ENCODE measurements around the gene WIPF3.
"Not testable (repeated sequence)": the region's sequence is repeated elsewhere in the genome, so short reads cannot be mapped to it uniquely, and the experiment has no call there.

WIPF3 gene

DNA sequence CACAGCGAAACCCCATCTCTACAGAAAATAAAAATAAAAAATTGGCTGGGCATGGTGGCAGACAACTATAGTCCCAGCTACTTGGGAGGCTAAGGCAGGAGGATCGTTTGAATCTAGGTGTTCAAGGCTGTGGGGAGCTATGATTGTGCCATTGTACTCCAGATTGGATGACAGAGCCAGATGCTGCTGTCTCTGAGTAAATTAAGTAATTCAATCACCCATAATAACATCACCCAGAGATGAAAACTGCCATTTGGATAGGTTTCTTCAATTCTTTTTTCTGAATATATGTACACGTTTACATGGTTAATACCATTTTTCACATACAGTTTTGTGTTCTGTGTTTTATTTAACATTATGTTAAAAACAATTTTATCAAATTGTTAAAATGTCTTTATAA is 79.3 kb downstream of the WIPF3 start:
- H3K9me3 ChIP-seq (ENCODE audit: control insufficient read depth, insufficient read depth, low read length), result no peaks in the 10 kb centered on the region
- H3K4me1 ChIP-seq (ENCODE audit: insufficient read depth, low read length), result peaks cover 18% of the 10 kb centered on the region
- no peak overlapping the region for H3K9ac ChIP-seq (ENCODE audit: low read depth, low read length)
- no peaks in the 10 kb centered on the region for H3K36me3 ChIP-seq (ENCODE audit: insufficient read depth, low read length)

DNA sequence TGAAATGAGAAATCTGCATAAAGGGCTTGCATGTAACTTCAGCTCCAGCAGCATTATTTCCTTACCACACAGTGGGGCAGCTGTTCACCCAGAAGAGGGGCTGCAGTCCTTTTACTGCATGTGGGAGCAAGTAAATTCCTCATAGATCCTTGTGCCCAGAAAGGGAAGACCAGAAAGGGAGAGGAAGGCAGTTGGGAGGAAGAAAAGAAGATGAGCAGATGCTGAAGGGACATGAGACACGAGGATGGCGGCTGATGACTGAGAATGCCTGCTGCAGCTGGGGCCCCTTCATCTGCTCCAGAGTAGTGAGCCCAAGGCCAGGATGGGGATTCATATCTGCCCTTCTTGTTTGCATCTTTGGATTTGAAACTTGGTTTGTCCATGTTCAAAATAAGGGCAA is 80.5 kb downstream of the WIPF3 start:
- Histone ChIP-seq H3K4me1 (ENCODE audit: insufficient read depth, low read length) (peaks cover 17% of the 10 kb centered on the region), H3K9me3 (ENCODE audit: control insufficient read depth, insufficient read depth, low read length) (no peaks in the 10 kb centered on the region), H3K9ac (ENCODE audit: low read depth, low read length) (no peak overlapping the region), H3K36me3 (ENCODE audit: insufficient read depth, low read length) (no peaks in the 10 kb centered on the region)

DNA sequence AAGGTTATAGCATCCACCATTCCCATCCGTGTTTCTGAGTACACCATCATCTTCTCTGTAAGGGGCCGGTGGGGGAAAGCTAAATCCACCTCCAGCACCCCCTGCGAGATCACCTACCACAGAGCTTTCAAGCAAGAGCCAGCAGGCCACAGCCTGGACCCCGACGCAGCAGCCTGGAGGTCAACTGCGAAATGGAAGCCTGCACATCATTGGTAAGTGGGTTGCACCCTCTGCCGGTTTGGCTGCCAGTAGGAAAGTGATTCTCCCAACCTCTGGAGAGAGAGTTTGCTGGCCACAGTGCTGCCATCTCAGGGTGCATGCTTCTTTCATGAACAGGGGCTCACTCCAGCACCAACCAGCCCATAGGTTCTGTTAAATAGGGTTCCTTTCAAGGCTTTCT is 81.7 kb downstream of the WIPF3 start:
- no peak overlapping the region for H3K9ac ChIP-seq (ENCODE audit: low read depth, low read length)
- H3K36me3 ChIP-seq (ENCODE audit: insufficient read depth, low read length), result no peaks in the 10 kb centered on the region; the same call in 1 of the 2 replicates
- H3K9me3 ChIP-seq (ENCODE audit: control insufficient read depth, insufficient read depth, low read length), result no peaks in the 10 kb centered on the region
- H3K4me1 ChIP-seq (ENCODE audit: insufficient read depth, low read length), result peaks cover 6% of the 10 kb centered on the region

DNA sequence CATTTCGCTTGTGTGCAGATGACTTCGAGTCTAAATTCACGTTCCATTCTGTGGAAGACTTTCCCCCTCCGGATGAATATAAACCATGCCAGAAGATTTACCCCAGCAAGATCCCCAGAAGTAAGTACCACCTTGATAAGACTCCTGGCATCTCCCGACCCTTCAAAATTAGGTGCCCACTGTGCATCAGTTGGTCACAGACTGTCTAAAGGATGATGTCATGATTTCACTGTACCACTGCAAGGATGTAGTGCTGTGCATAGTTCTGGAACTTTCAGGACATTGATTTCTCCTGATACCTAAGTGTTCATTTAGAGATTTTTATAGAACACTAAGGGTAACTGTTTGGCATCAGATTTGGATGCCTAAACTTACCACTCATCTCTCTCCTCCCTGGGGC is 83.0 kb downstream of the WIPF3 start:
- Histone ChIP-seq H3K4me1 (ENCODE audit: insufficient read depth, low read length) (no peaks in the 10 kb centered on the region; the same call in 1 of the 2 replicates), H3K36me3 (ENCODE audit: insufficient read depth, low read length) (no peaks in the 10 kb centered on the region; the same call in 1 of the 2 replicates), H3K9ac (ENCODE audit: low read depth, low read length) (no peak overlapping the region), H3K9me3 (ENCODE audit: control insufficient read depth, insufficient read depth, low read length) (no peaks in the 10 kb centered on the region)

DNA sequence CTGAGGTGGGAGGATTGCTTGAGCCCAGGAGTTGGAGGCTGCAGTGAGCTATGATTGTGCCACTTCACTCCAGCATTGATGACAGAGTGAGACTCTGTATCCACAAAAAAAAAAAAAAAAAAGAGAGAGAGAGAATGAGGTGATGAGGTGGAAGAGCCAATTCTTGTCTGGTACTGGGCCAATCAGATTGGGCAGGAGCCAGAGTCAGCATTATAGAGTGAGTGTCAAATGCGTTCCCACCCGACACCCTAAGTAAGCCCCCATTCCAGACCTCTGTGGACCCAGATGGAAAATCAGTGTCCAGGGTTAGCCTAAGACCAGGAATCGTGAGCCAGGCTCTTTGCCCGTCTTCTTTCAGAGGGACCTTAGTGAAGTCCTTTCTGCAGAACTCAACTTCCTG is 83.9 kb downstream of the WIPF3 start:
- no peak overlapping the region for H3K9ac ChIP-seq (ENCODE audit: low read depth, low read length)
- H3K9me3 ChIP-seq (ENCODE audit: control insufficient read depth, insufficient read depth, low read length), result no peaks in the 10 kb centered on the region
- no peaks in the 10 kb centered on the region; the same call in 1 of the 2 replicates for H3K36me3 ChIP-seq (ENCODE audit: insufficient read depth, low read length)
- no peaks in the 10 kb centered on the region for H3K4me1 ChIP-seq (ENCODE audit: insufficient read depth, low read length)

DNA sequence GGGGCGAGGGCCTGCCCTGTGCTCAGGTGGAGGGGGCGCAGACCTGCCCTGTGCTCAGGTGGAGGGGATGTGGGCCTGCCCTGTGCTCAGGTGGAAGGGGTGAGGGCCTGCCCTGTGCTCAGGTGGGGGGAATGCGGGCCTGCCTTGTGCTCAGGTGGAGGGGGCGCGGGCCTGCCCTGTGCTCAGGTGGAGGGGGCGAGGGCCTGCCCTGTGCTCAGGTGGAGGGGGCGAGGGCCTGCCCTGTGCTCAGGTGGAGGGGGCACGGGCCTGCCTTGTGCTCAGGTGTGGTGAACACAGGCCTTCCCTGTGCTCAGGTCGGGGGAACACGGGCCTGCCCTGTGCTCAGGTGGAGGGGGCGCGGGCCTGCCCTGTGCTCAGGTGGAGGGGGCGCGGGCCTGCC is 84.5 kb downstream of the WIPF3 start:
- not testable (repeated sequence) for H3K9ac ChIP-seq (ENCODE audit: low read depth, low read length); H3K36me3 ChIP-seq (ENCODE audit: insufficient read depth, low read length); H3K4me1 ChIP-seq (ENCODE audit: insufficient read depth, low read length); H3K9me3 ChIP-seq (ENCODE audit: control insufficient read depth, insufficient read depth, low read length)

DNA sequence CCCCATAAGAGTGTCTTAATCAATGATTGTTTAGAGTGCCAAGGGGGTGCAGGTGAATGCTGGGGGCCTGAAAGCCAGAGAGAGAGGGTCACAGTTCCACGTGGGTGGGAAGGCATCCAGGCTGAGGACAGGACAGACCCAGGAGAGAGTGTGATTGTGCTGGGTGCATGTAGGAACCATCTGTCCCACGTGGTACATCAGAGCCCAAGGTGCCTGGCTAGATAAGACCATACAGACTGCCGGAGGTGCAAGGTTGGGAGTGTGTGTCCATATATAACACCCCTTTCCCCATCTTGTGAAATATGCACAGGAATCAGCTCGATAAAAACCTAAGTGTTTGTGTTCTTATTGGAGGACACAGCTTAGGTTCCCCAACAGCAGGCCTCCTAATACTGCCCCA is 85.5 kb downstream of the WIPF3 start:
- peaks cover 1% of the 10 kb centered on the region; the same call in 1 of the 2 replicates for H3K9me3 ChIP-seq (ENCODE audit: control insufficient read depth, insufficient read depth, low read length)
- H3K9ac ChIP-seq (ENCODE audit: low read depth, low read length), result no peak overlapping the region
- no peaks in the 10 kb centered on the region for H3K4me1 ChIP-seq (ENCODE audit: insufficient read depth, low read length)
- no peaks in the 10 kb centered on the region; the same call in 1 of the 2 replicates for H3K36me3 ChIP-seq (ENCODE audit: insufficient read depth, low read length)

DNA sequence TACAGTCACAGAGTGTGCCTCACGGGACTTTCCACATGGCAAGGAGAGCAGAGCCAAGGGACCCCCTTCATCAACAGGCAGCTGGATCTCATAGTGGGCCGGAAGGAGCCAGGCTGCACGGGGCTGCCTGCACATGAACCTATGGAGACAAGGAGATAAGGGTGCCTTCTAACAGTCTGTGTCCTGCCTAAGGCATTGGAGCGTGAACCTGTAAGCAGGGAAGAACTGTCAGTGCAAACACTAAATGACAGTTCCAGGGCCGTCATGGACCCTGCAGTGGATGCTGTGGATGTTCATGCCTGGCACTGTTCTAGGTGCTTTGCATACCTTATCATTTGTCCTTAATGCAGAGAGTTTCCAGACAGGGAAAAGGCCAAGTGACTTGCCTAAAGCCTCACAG is 85.9 kb downstream of the WIPF3 start:
- Histone ChIP-seq H3K9me3 (ENCODE audit: control insufficient read depth, insufficient read depth, low read length) (peaks cover 6% of the 10 kb centered on the region; the same call in 1 of the 2 replicates), H3K9ac (ENCODE audit: low read depth, low read length) (no peak overlapping the region), H3K4me1 (ENCODE audit: insufficient read depth, low read length) (no peaks in the 10 kb centered on the region), H3K36me3 (ENCODE audit: insufficient read depth, low read length) (no peaks in the 10 kb centered on the region; the same call in 1 of the 2 replicates)

DNA sequence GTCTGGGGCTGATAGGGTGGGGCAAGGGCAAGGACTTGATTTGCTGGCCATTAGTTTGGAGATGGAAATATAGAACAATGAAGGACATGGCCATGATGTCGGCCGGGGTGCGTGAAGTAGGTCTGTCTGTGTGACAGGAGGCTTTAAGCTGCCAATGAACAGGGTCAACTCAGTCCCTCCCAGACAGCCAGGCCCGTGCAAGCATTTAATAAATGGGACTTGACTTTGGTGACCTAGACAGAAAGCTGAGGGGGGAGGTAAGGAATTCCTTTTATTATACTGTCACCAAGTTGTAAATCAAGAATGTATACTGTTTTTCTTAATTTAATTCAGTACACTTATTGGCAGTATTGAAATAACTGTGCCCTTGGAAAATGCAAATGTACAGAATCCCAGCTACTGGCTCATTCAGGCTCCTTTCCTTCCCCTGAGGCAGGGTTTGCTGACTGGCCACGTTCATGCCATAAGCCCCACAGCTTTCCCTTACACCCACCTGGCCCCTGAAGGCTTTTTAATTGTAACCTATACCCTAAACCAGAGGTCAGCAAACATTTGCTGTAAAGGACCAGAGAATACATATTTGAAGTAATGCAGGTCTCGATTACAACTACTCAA is 87.2 kb downstream of the WIPF3 start:
- Histone ChIP-seq H3K36me3 (ENCODE audit: insufficient read depth, low read length) (no peaks in the 10 kb centered on the region; the same call in 1 of the 2 replicates), H3K4me1 (ENCODE audit: insufficient read depth, low read length) (no peaks in the 10 kb centered on the region), H3K9ac (ENCODE audit: low read depth, low read length) (no peak overlapping the region), H3K9me3 (ENCODE audit: control insufficient read depth, insufficient read depth, low read length) (peaks cover 6% of the 10 kb centered on the region; the same call in 1 of the 2 replicates)

DNA sequence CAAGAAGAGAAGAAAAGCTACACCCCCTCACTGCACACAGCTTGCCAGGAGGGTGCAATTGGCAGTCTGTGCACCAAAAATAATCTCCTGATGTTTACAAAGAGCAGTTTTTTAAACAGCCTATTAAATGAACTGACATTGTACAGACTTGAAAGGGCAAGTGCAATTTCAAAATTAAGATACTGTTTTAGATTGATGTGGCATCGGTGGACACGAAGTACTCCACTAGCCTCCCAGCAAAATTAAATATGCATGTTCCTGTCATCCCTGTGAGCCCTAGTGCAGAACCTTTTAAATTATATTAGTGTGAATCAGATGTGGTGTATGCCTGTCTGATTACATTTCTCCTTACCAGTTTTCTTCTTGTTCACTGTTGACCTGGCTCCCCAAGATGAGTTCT is 87.9 kb downstream of the WIPF3 start:
- H3K4me1 ChIP-seq (ENCODE audit: insufficient read depth, low read length), result no peaks in the 10 kb centered on the region
- no peaks in the 10 kb centered on the region; the same call in 1 of the 2 replicates for H3K36me3 ChIP-seq (ENCODE audit: insufficient read depth, low read length)
- H3K9me3 ChIP-seq (ENCODE audit: control insufficient read depth, insufficient read depth, low read length), result peaks cover 6% of the 10 kb centered on the region; the same call in 1 of the 2 replicates
- H3K9ac ChIP-seq (ENCODE audit: low read depth, low read length), result no peak overlapping the region

DNA sequence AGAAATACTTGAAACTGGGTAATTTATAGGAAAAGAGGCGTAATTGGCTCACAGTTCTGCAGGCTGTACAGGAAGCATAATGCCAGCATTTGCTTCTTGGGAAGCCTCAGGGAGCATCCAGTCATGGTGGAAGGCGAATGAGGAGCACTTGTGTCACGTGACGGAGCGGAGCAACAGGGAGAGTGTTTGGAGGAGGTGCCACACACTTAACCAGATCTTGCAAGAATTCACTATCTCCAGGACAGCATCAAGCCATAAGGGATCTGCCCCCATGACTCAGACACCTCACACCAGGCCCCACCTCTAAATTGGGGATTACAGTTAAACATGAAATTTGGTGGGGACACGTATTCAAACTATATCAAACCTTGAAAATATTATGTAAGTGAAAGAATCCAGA is 89.3 kb downstream of the WIPF3 start:
- no peaks in the 10 kb centered on the region for H3K4me1 ChIP-seq (ENCODE audit: insufficient read depth, low read length)
- peaks cover 6% of the 10 kb centered on the region; the same call in 1 of the 2 replicates for H3K9me3 ChIP-seq (ENCODE audit: control insufficient read depth, insufficient read depth, low read length)
- H3K36me3 ChIP-seq (ENCODE audit: insufficient read depth, low read length), result no peaks in the 10 kb centered on the region; the same call in 1 of the 2 replicates
- H3K9ac ChIP-seq (ENCODE audit: low read depth, low read length), result no peak overlapping the region

DNA sequence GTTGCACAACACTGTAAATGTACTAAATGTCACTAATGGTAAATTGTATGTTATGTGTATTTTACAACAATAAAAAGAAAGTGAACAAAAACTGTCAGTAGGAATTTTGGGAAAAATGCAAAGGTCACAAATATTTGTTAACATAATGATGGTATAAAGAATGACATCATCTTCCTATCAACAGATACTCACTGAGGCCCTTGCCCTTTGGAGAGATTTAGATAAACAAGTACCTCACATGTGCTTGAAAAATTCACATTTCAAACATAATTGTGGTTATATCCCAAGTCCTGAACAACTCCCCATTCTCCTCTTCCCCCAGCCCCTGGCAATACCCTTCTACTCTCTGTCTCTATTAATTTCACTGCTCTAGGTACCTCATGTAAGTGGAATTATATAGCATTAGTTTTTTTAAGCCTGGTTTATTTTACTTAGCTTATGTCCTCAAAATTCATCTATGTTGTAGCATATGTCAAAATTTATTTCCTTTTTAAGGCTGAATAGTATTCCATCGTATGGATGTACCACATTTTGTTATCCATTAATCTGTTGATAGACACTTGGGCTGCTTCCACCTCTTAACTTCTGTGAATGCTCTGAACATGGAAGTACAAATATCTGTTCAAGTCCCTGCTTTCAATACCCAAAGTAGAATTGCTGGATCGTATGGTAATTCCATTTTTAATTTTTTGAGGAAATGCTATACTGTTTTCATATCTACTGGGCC is 90.5 kb downstream of the WIPF3 start:
- Histone ChIP-seq H3K9ac (ENCODE audit: low read depth, low read length) (no peak overlapping the region), H3K36me3 (ENCODE audit: insufficient read depth, low read length) (no peaks in the 10 kb centered on the region; the same call in 1 of the 2 replicates), H3K4me1 (ENCODE audit: insufficient read depth, low read length) (no peaks in the 10 kb centered on the region), H3K9me3 (ENCODE audit: control insufficient read depth, insufficient read depth, low read length) (peaks cover 6% of the 10 kb centered on the region; the same call in 1 of the 2 replicates)

DNA sequence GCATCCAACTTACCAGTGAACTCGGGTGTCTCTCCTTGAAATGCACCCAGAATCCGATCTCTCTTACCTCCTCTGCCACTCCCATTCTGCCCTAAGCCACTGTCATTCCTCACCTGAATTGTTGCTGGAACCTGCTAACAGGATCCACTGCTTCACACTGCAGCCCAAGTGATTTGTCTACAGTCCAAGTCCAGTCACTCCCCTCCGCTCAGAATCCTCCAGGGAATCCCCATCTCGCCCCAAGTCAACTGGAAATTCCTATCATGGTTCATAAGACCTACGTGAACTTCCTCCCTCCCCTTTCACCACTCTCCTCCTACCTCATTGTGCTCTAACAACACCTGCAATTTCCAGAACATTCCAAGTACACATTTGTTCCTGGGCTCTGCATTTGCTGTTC is 92.0 kb downstream of the WIPF3 start:
- Histone ChIP-seq H3K36me3 (ENCODE audit: insufficient read depth, low read length) (no peaks in the 10 kb centered on the region; the same call in 1 of the 2 replicates), H3K9me3 (ENCODE audit: control insufficient read depth, insufficient read depth, low read length) (peaks cover 6% of the 10 kb centered on the region; the same call in 1 of the 2 replicates), H3K4me1 (ENCODE audit: insufficient read depth, low read length) (no peaks in the 10 kb centered on the region), H3K9ac (ENCODE audit: low read depth, low read length) (no peak overlapping the region)

DNA sequence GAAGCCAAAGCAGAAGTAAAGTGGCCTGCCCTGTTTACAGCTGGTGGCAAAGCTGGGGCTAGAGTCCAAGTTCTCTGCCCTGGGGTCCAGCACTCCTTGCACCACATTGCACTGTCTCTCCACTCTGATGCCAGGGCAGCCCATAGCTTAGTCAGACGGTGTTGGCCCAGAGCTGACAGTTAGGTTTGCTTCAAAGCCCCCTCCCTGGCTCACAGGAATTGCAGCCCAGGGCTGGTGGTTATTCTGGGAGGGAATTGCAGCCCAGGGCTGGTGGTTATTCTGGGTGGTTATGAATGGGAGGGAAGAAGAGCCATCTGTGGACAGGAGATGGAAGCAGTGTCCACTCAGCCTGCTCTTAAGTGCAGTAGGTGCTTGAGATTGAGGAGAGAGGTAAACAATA is 94.4 kb downstream of the WIPF3 start:
- Histone ChIP-seq H3K36me3 (ENCODE audit: insufficient read depth, low read length) (no peaks in the 10 kb centered on the region; the same call in 1 of the 2 replicates), H3K9ac (ENCODE audit: low read depth, low read length) (no peak overlapping the region), H3K4me1 (ENCODE audit: insufficient read depth, low read length) (no peaks in the 10 kb centered on the region), H3K9me3 (ENCODE audit: control insufficient read depth, insufficient read depth, low read length) (peaks cover 13% of the 10 kb centered on the region; the same call in 1 of the 2 replicates)

Measured in ES-I3 (cell line).